H9 (cell line): Measurements from ENCODE around the gene NPC1L1. TPM values are rescaled to one million over a fixed set of nuclear protein-coding genes. Genes with fewer than 3 reads are reported as not detected.

Experiments used
- DNase-seq: peaks from one replicate; pipeline ENCODE4 v3.0.0-alpha.2; 2017
- H2AFZ ChIP-seq: one replicate; pipeline ENCODE4 v1.6.1; 2013; ENCODE audit warnings: mild to moderate bottlenecking, low read length, control low read depth, moderate library complexity
- H2AK5ac ChIP-seq: 2 replicates; pipeline ENCODE4 v1.6.1; 2013; ENCODE audit warnings: low read length, control low read depth, mixed read lengths; ENCODE audit not compliant: insufficient read length
- H2BK120ac ChIP-seq: one replicate; pipeline ENCODE4 v1.6.1; 2013; ENCODE audit warnings: low read depth, mild to moderate bottlenecking, low read length, control low read depth, inconsistent platforms; ENCODE audit not compliant: poor library complexity, severe bottlenecking
- H2BK12ac ChIP-seq: 2 replicates; pipeline ENCODE4 v1.6.1; 2013; ENCODE audit warnings: low read length, control low read depth, mixed read lengths, low read depth; ENCODE audit not compliant: insufficient read length
- H2BK15ac ChIP-seq: 2 replicates; pipeline ENCODE4 v1.6.1; 2013; ENCODE audit warnings: low read depth, low read length, control low read depth
- H2BK20ac ChIP-seq: one replicate; pipeline ENCODE4 v1.6.1; 2013; ENCODE audit warnings: low read depth, mild to moderate bottlenecking, low read length, control low read depth, inconsistent platforms; ENCODE audit not compliant: poor library complexity, severe bottlenecking
- H2BK5ac ChIP-seq: 2 replicates; pipeline ENCODE4 v1.6.1; 2013; ENCODE audit warnings: low read length, control low read depth, mixed read lengths; ENCODE audit not compliant: insufficient read length
- H3K14ac ChIP-seq: 2 replicates; pipeline ENCODE4 v1.6.1; 2013; ENCODE audit warnings: low read length, control low read depth; ENCODE audit not compliant: insufficient read depth
- H3K18ac ChIP-seq: 2 replicates; pipeline ENCODE4 v1.6.1; 2013; ENCODE audit warnings: low read depth, mild to moderate bottlenecking, mixed read lengths, low read length, control low read depth; ENCODE audit not compliant: insufficient read length
- H3K23ac ChIP-seq: 2 replicates; pipeline ENCODE4 v1.6.1; 2013; ENCODE audit warnings: low read length, control low read depth, mixed read lengths, low read depth; ENCODE audit not compliant: insufficient read length
- H3K23me2 ChIP-seq: 2 replicates; pipeline ENCODE4 v1.6.1; 2013; ENCODE audit warnings: low read depth, mild to moderate bottlenecking, mixed read lengths, low read length, control low read depth; ENCODE audit not compliant: insufficient read length, poor library complexity, severe bottlenecking
- H3K27ac ChIP-seq: 2 replicates; pipeline ENCODE4 v1.5.1; 2013; ENCODE audit warnings: low read length, control low read depth, mixed read lengths, low read depth; ENCODE audit not compliant: insufficient read length
- H3K27me3 ChIP-seq: 2 replicates; pipeline ENCODE4 v1.6.1; 2013; ENCODE audit warnings: low read length, control low read depth, inconsistent platforms; ENCODE audit not compliant: insufficient read depth
- H3K4ac ChIP-seq: 2 replicates; pipeline ENCODE4 v1.6.1; 2013; ENCODE audit warnings: low read depth, mild to moderate bottlenecking, control low read depth, inconsistent platforms, low read length, moderate library complexity
- H3K4me1 ChIP-seq: 2 replicates; pipeline ENCODE4 v1.6.1; 2013; ENCODE audit warnings: low read length, control low read depth, inconsistent platforms; ENCODE audit not compliant: insufficient read depth
- H3K4me2 ChIP-seq: 2 replicates; pipeline ENCODE4 v1.6.1; 2013; ENCODE audit warnings: low read length, control low read depth, mixed read lengths; ENCODE audit not compliant: insufficient read length, insufficient read depth
- H3K56ac ChIP-seq: 2 replicates; pipeline ENCODE4 v1.6.1; 2013; ENCODE audit warnings: low read depth, mild to moderate bottlenecking, mixed read lengths, low read length, control low read depth; ENCODE audit not compliant: insufficient read length
- H3K79me1 ChIP-seq: 2 replicates; pipeline ENCODE4 v1.6.1; 2013; ENCODE audit warnings: low read depth, mild to moderate bottlenecking, moderate library complexity, low read length, control low read depth, inconsistent platforms; ENCODE audit not compliant: insufficient read depth, poor library complexity, severe bottlenecking
- H3K79me2 ChIP-seq: 2 replicates; pipeline ENCODE4 v1.6.1; 2013; ENCODE audit warnings: low read length, control low read depth, inconsistent platforms; ENCODE audit not compliant: insufficient read depth
- H3K9ac ChIP-seq: 2 replicates; pipeline ENCODE4 v1.6.1; 2013; ENCODE audit warnings: low read length, control low read depth, mixed read lengths; ENCODE audit not compliant: insufficient read length; ENCODE audit errors: extremely low read depth
- H3K9me3 ChIP-seq: one replicate; pipeline ENCODE4 v1.6.1; 2013; ENCODE audit warnings: low read depth, low read length, inconsistent platforms; ENCODE audit not compliant: control insufficient read depth
- H3T11ph ChIP-seq: one replicate; pipeline ENCODE4 v1.6.1; 2013; ENCODE audit warnings: mild to moderate bottlenecking, low read length, control low read depth, inconsistent platforms
- H4K20me1 ChIP-seq: one replicate; pipeline ENCODE4 v1.6.1; 2013; ENCODE audit not compliant: control insufficient read depth, insufficient read length, insufficient read depth
- H4K5ac ChIP-seq: 2 replicates; pipeline ENCODE4 v1.6.1; 2013; ENCODE audit warnings: low read depth, mild to moderate bottlenecking, mixed read lengths, low read length, control low read depth; ENCODE audit not compliant: insufficient read length
- H4K8ac ChIP-seq: replicated peaks from 2 replicates; pipeline ENCODE4 v1.6.1; 2013; ENCODE audit warnings: low read length, control low read depth, mixed read lengths, low read depth; ENCODE audit not compliant: insufficient read length
- H4K91ac ChIP-seq: 2 replicates; pipeline ENCODE4 v1.6.1; 2013; ENCODE audit warnings: low read depth, mild to moderate bottlenecking, moderate library complexity, mixed read lengths, low read length, control low read depth; ENCODE audit not compliant: insufficient read length
- H3K27ac Mint-ChIP-seq, 3 experiments: 2 replicates in 2 of 3; 3 replicates in 1 of 3; pipeline ENCODE4 v1.8.0; 2020 to 2021; ENCODE audit warnings: mixed read lengths in 3 of 3, mild to moderate bottlenecking in 1 of 3, moderate library complexity in 1 of 3
- H3K27me3 Mint-ChIP-seq: 2 replicates; pipeline ENCODE4 v1.8.0; 2021; ENCODE audit warnings: low read depth, mild to moderate bottlenecking, moderate library complexity, mixed read lengths
- H3K36me3 Mint-ChIP-seq, 3 experiments: 2 replicates in 2 of 3; 3 replicates in 1 of 3; pipeline ENCODE4 v1.8.0; 2020 to 2021; ENCODE audit warnings: low read depth in 3 of 3, mixed read lengths in 3 of 3; ENCODE audit not compliant: insufficient read depth in 1 of 3
- H3K4me1 Mint-ChIP-seq, 2 experiments: 2 replicates each; pipeline ENCODE4 v1.8.0; 2020; ENCODE audit warnings: mixed read lengths in 2 of 2
- H3K4me3 Mint-ChIP-seq, 2 experiments: 2 replicates in 1 of 2; 3 replicates in 1 of 2; pipeline ENCODE4 v1.8.0; 2020 to 2021; ENCODE audit warnings: mild to moderate bottlenecking in 2 of 2, mixed read lengths in 2 of 2, moderate library complexity in 1 of 2
- H3K9me3 Mint-ChIP-seq, 2 experiments: 2 replicates in 1 of 2; 3 replicates in 1 of 2; pipeline ENCODE4 v1.8.0; 2020; ENCODE audit warnings: mild to moderate bottlenecking in 2 of 2, mixed read lengths in 2 of 2, moderate library complexity in 1 of 2
- CTCF ChIP-seq: fragments of 200-600 bp; sonication (generic); conservative IDR thresholded peaks from 3 replicates; pipeline ENCODE4 v1.8.0; 2021; ENCODE audit warnings: antibody characterized with exemption, mild to moderate bottlenecking
- WGBS: extraction: QIAGEN DNeasy Blood & Tissue Kit; methylation state at CpG from one replicate; pipeline ENCODE4 v1.1.7; 2013; ENCODE audit warnings: missing lambda C conversion rate, low lambda C conversion rate, mixed read lengths; ENCODE audit not compliant: insufficient read length; ENCODE audit errors: extremely low coverage; 5-methylcytosine and 5-hydroxymethylcytosine counted together
- total RNA-seq: library from RNA; stranded (reverse); gene quantifications from 2 replicates; pipeline ENCODE4 v1.2.1, GENCODE V29; 2021

The NPC1L1 gene
- total RNA-seq, 1 experiment from 2014 or later = 0.11 TPM

- no peak for TF ChIP-seq CTCF
- Histone ChIP-seq H3K9me3 (no peaks in the 10 kb centered on the region), H2BK15ac (no peak overlapping the region), H2AFZ (no peak overlapping the region), H3K18ac (no peak overlapping the region), H2BK120ac (no peak overlapping the region), H3K79me1 (peaks cover 15% of the 10 kb centered on the region), H4K91ac (no peak overlapping the region), H2BK20ac (no peak overlapping the region), H3K23ac (no peak overlapping the region), H2BK12ac (no peak overlapping the region), H3K4me2 (no peak overlapping the region), H3K4ac (no peak overlapping the region), H3K9ac (no peak overlapping the region), H2AK5ac (no peak overlapping the region), H3K56ac (no peak overlapping the region), H3T11ph (no peak overlapping the region), H3K14ac (no peak overlapping the region), H2BK5ac (no peak overlapping the region), H3K4me1 (no peaks in the 10 kb centered on the region), H3K79me2 (peaks cover 1% of the 10 kb centered on the region; the same call in 1 of the 2 replicates), H4K5ac (no peak overlapping the region), H3K23me2 (no peaks in the 10 kb centered on the region), H4K20me1 (no peaks in the 10 kb centered on the region), H3K27ac (no peak overlapping the region), H4K8ac (no peak overlapping the region), H3K27me3 (no peaks in the 10 kb centered on the region)
- H3K27me3 Mint-ChIP-seq = no peaks in the 10 kb centered on the region
- H3K9me3 Mint-ChIP-seq = no peaks in the 10 kb centered on the region
- peaks cover 8 to 51% (median 40%) of the 10 kb centered on the region in 3 experiments for H3K36me3 Mint-ChIP-seq
- no CpG with 5 or more reads among the region's 1 CpG for WGBS
- no peak for DNase-seq
- H3K4me3 Mint-ChIP-seq = no peak overlapping the region
- 0 out of 7 replicates have a peak overlapping the region, but pooled peaks of 1 of the 3 experiments have one; percentile 6 for H3K27ac Mint-ChIP-seq
- no peaks in the 10 kb centered on the region for H3K4me1 Mint-ChIP-seq
Measured at GRCh38 chr7:44471436-44471835, 69.7 kb downstream of the NPC1L1 start.
